GM12878 (cell line): ENCODE results near the gene TAMALIN. TPM values are rescaled to one million over a fixed set of nuclear protein-coding genes. Genes with fewer than 3 reads are reported as not detected.

Experiments used
- BACH1 ChIP-seq: fragments of 450-650 bp; IDR thresholded peaks from 2 replicates; pipeline ENCODE4 v1.6.1; 2017; ENCODE audit warnings: mild to moderate bottlenecking, borderline replicate concordance
- BMI1 ChIP-seq: fragments of 450-650 bp; IDR thresholded peaks from 2 replicates; pipeline ENCODE4 v1.6.1; 2016; ENCODE audit warnings: mild to moderate bottlenecking, moderate library complexity, borderline replicate concordance
- CBX5 ChIP-seq: sonication (generic); IDR thresholded peaks from 2 replicates; pipeline ENCODE4 v1.6.1; 2016; ENCODE audit warnings: low read depth, moderate library complexity, mild to moderate bottlenecking, inconsistent platforms
- CREM ChIP-seq: IDR thresholded peaks from 2 replicates; pipeline ENCODE4 v1.6.1; 2014; ENCODE audit warnings: antibody characterized with exemption, low read depth
- DPF2 ChIP-seq: fragments of 450-650 bp; IDR thresholded peaks from 2 replicates; pipeline ENCODE4 v1.6.1; 2017; ENCODE audit warnings: mild to moderate bottlenecking
- ESRRA ChIP-seq: IDR thresholded peaks from 2 replicates; pipeline ENCODE4 v1.6.1; 2012; ENCODE audit warnings: mild to moderate bottlenecking, low read length, improper control_type of control experiment
- FOXK2 ChIP-seq: fragments of 450-650 bp; IDR thresholded peaks from 2 replicates; pipeline ENCODE4 v1.6.1; 2017; ENCODE audit warnings: mild to moderate bottlenecking, moderate library complexity
- IKZF1 ChIP-seq: fragments of 450-650 bp; conservative IDR thresholded peaks from 2 replicates; pipeline ENCODE4 v1.6.1; 2017; ENCODE audit warnings: antibody characterized with exemption, mild to moderate bottlenecking
- KLF5 ChIP-seq: fragments of 450-650 bp; IDR thresholded peaks from 2 replicates; pipeline ENCODE4 v1.6.1; 2014; ENCODE audit warnings: mild to moderate bottlenecking; ENCODE audit not compliant: partially characterized antibody
- MYC ChIP-seq: IDR thresholded peaks from 2 replicates; pipeline ENCODE4 v1.6.1; 2011; ENCODE audit warnings: mild to moderate bottlenecking, low read length, moderate library complexity, inconsistent platforms; ENCODE audit not compliant: insufficient read depth, insufficient replicate concordance, insufficient read length, severe bottlenecking
- NFYA ChIP-seq: IDR thresholded peaks from 2 replicates; pipeline ENCODE4 v1.6.1; 2011; ENCODE audit warnings: low read depth, mild to moderate bottlenecking, low read length, improper control_type of control experiment, borderline replicate concordance
- NRF1 ChIP-seq: conservative IDR thresholded peaks from 2 replicates; pipeline ENCODE4 v1.6.1; 2011; ENCODE audit warnings: mild to moderate bottlenecking, low read depth, low read length, improper control_type of control experiment
- POLR2AphosphoS2 ChIP-seq: IDR thresholded peaks from 2 replicates; pipeline ENCODE4 v1.6.1; 2011; ENCODE audit warnings: low read depth, mild to moderate bottlenecking, low read length, improper control_type of control experiment, moderate library complexity
- RAD21 ChIP-seq: IDR thresholded peaks from 2 replicates; pipeline ENCODE4 v1.6.1; 2011; ENCODE audit warnings: mild to moderate bottlenecking, low read depth, low read length, moderate library complexity; ENCODE audit not compliant: insufficient read depth
- RCOR1 ChIP-seq: conservative IDR thresholded peaks from 2 replicates; pipeline ENCODE4 v1.6.1; 2012; ENCODE audit warnings: low read depth, low read length, improper control_type of control experiment
- SMAD1 ChIP-seq: fragments of 450-650 bp; IDR thresholded peaks from 2 replicates; pipeline ENCODE4 v1.6.1; 2018; ENCODE audit warnings: mild to moderate bottlenecking, low read depth; ENCODE audit not compliant: partially characterized antibody
- SMARCA5 ChIP-seq: fragments of 450-650 bp; IDR thresholded peaks from 2 replicates; pipeline ENCODE4 v1.6.1; 2017; ENCODE audit warnings: mild to moderate bottlenecking
- SP1 ChIP-seq: IDR thresholded peaks from one replicate; pipeline ENCODE4 v1.6.1; 2011; ENCODE audit warnings: low read depth, low read length
- SUPT20H ChIP-seq: IDR thresholded peaks from 2 replicates; pipeline ENCODE4 v1.6.1; 2011; ENCODE audit warnings: low read depth, mild to moderate bottlenecking, low read length, moderate library complexity, borderline replicate concordance; ENCODE audit not compliant: control insufficient read depth
- TARDBP ChIP-seq: IDR thresholded peaks from 2 replicates; pipeline ENCODE4 v1.6.1; 2016; ENCODE audit warnings: borderline replicate concordance
- USF1 ChIP-seq: IDR thresholded peaks from 2 replicates; pipeline ENCODE4 v1.6.1; 2011; ENCODE audit warnings: borderline replicate concordance, low read depth, mild to moderate bottlenecking, moderate library complexity, mixed read lengths, low read length; ENCODE audit not compliant: insufficient read depth; ENCODE audit errors: extremely low read length
- YBX1 ChIP-seq: fragments of 450-650 bp; IDR thresholded peaks from 2 replicates; pipeline ENCODE4 v1.6.1; 2016; ENCODE audit warnings: antibody characterized with exemption
- ZBTB4 ChIP-seq: fragments of 450-650 bp; formaldehyde crosslinking; IDR thresholded peaks from 2 replicates; pipeline ENCODE4 v1.4.0; 2022; ENCODE audit warnings: mild to moderate bottlenecking, moderate library complexity
- ZNF622 ChIP-seq: fragments of 450-650 bp; IDR thresholded peaks from 2 replicates; pipeline ENCODE4 v1.6.1; 2017; ENCODE audit warnings: mild to moderate bottlenecking, inconsistent platforms
- polyA plus RNA-seq, 11 experiments: library from polyadenylated mRNA; depleted of rRNA in 4 of 11; unstranded in 6 of 11; stranded (reverse) in 5 of 11; fragments of >200 nt; fragmentation: Nextera tagmentation in 4 of 11; fragmentation: Illumina TruSeq in 1 of 11; extraction: Ambion mirVana in 4 of 11; extraction: Trizol in 1 of 11; gene quantifications; 1 replicate in 1 of 11; 2 replicates in 10 of 11; pipeline versions ENCODE4 v1.2.1 to v1.2.3, GENCODE V29; 2011 to 2016; ENCODE audit warnings: inconsistent platforms in 2 of 11, missing spikeins in 2 of 11, low read depth in 1 of 11
- total RNA-seq, 4 experiments: library from RNA; depleted of rRNA in 3 of 4; stranded (reverse); fragments of >200 nt in 3 of 4; fragmentation: Illumina TruSeq in 1 of 4; extraction: Trizol in 1 of 4; gene quantifications; 2 replicates each; pipeline versions ENCODE4 v1.2.1 to v1.2.3, GENCODE V29; 2013 to 2021
- TF ChIP-seq, protein P1 (sequence below): fragments of 150-350 bp; IDR thresholded peaks from 2 replicates; pipeline ENCODE4 v1.6.1; 2016; ENCODE audit warnings: low read depth, low read length

Gene TAMALIN
- total and polyA plus RNA-seq, 10 of the 15 experiments (the other 5 are each of a cell fraction or from before 2014, with no cell fraction given): 0.09 to 0.58 (median 0.19) TPM; not detected in 4

DNA sequence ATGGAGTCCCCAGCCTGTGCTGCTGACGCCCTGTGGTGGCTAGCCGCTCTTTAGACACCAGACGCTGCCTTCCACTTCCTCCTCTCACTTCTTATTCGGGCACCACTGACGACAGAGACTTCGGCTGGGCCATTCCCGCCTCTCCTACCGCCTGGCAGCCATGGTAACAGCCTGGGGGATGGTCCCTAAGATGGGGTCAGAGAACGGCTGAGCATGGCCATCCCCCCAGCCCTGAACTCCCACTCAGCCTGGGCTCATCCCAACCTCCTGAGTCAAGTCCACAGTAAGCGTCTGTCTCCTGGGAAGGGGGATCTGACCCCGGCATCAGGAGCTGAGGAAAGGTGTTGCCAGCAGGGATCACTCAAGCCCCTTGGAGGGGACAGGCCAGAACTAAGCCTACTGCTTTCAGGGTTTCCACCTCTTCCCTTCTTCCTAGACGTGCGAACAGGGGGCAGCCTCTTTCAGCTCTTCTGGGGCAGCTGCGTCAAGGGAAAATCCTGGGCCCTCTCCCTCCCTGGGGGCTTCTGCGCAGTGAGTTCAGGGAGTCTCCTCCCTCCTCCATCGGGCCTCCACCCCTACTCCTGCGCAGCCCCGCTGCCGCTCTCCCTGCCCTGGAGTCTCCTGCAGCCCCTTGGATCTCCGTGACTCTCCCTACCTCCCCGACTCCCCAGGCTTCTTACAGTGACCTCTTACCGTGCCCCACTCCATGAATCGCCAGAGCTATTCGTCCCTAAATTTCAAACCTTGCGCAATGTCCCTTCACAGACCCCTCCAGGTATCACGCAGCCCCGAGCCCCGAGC, 643 bp upstream of the TAMALIN start (continued):
- TF ChIP-seq DPF2 (peak; percentile 77), SP1 (peak; percentile 46), POLR2AphosphoS2 (no peak), ZNF622 (no peak), KLF5 (no peak), IKZF1 (peak; percentile 84), ZBTB4 (CRISPR knock-in tag) (no peak), SUPT20H (no peak), ESRRA (no peak), TARDBP (no peak), CBX5 (no peak), FOXK2 (no peak), MYC (no peak), SMARCA5 (peak; percentile 71), BMI1 (peak; percentile 64; the same call in 1 of the 2 replicates), SMAD1 (no peak), RAD21 (no peak), NFYA (no peak), RCOR1 (no peak), CREM (no peak), BACH1 (no peak), USF1 (no peak), NRF1 (no peak), YBX1 (no peak)
- TF ChIP-seq, protein P1, sequence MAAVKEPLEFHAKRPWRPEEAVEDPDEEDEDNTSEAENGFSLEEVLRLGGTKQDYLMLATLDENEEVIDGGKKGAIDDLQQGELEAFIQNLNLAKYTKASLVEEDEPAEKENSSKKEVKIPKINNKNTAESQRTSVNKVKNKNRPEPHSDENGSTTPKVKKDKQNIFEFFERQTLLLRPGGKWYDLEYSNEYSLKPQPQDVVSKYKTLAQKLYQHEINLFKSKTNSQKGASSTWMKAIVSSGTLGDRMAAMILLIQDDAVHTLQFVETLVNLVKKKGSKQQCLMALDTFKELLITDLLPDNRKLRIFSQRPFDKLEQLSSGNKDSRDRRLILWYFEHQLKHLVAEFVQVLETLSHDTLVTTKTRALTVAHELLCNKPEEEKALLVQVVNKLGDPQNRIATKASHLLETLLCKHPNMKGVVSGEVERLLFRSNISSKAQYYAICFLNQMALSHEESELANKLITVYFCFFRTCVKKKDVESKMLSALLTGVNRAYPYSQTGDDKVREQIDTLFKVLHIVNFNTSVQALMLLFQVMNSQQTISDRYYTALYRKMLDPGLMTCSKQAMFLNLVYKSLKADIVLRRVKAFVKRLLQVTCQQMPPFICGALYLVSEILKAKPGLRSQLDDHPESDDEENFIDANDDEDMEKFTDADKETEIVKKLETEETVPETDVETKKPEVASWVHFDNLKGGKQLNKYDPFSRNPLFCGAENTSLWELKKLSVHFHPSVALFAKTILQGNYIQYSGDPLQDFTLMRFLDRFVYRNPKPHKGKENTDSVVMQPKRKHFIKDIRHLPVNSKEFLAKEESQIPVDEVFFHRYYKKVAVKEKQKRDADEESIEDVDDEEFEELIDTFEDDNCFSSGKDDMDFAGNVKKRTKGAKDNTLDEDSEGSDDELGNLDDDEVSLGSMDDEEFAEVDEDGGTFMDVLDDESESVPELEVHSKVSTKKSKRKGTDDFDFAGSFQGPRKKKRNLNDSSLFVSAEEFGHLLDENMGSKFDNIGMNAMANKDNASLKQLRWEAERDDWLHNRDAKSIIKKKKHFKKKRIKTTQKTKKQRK: no peak
